ELR (cell line): Measurements from ENCODE around the gene RNF144A.

ENCODE experiments used
- DNase-seq: peaks from one replicate; pipeline ENCODE4 v3.0.0-alpha.2; 2015; ENCODE audit warnings: low read depth

Gene RNF144A

GRCh38 chr2:7045601-7046590, 128.7 kb downstream of the RNF144A start:
- no peak for DNase-seq

GRCh38 chr2:7047661-7048060, 130.4 kb downstream of the RNF144A start:
- no peak for DNase-seq

- DNase-seq, result no peak
Measured at GRCh38 chr2:7048762-7049294, 131.6 kb downstream of the RNF144A start.

- DNase-seq, result no peak
Measured at GRCh38 chr2:7052404-7052803, 135.2 kb downstream of the RNF144A start.

- no peak for DNase-seq
Measured at GRCh38 chr2:7053650-7054265, 136.5 kb downstream of the RNF144A start.

GRCh38 chr2:7057865-7058400, 140.7 kb downstream of the RNF144A start:
- no peak for DNase-seq

GRCh38 chr2:7060156-7060555, 142.9 kb downstream of the RNF144A start:
- no peak for DNase-seq

GRCh38 chr2:7060631-7061449, 143.6 kb downstream of the RNF144A start:
- no peak for DNase-seq

GRCh38 chr2:7061450-7061789, 144.2 kb downstream of the RNF144A start:
- no peak for DNase-seq

- no peak for DNase-seq
Measured at GRCh38 chr2:7061921-7062320, 144.7 kb downstream of the RNF144A start.

- no peak for DNase-seq
Measured at GRCh38 chr2:7063789-7064188, 146.6 kb downstream of the RNF144A start.

- no peak for DNase-seq
Measured at GRCh38 chr2:7068457-7068856, 151.2 kb downstream of the RNF144A start.

GRCh38 chr2:7070483-7070882, 153.3 kb downstream of the RNF144A start:
- no peak for DNase-seq

GRCh38 chr2:7071154-7071553, 153.9 kb downstream of the RNF144A start:
- no peak for DNase-seq

GRCh38 chr2:7071916-7072556, 154.8 kb downstream of the RNF144A start:
- no peak for DNase-seq

GRCh38 chr2:7073901-7074300, 156.7 kb downstream of the RNF144A start:
- DNase-seq, result no peak

GRCh38 chr2:7075834-7076233, 158.6 kb downstream of the RNF144A start:
- DNase-seq, result no peak

GRCh38 chr2:7077660-7078267, 160.6 kb downstream of the RNF144A start:
- DNase-seq, result no peak

GRCh38 chr2:7083580-7084509, 166.6 kb downstream of the RNF144A start:
- DNase-seq, result peak; percentile 17

GRCh38 chr2:7084601-7085000, 167.4 kb downstream of the RNF144A start:
- DNase-seq, result no peak
